NCI-H2227 (cell line): Measurements from ENCODE around the gene TMEM198.
A peak's percentile ranks its signal among the peaks of the same experiment; 100 is the strongest.

Experiments used
- DNase-seq: peaks from one replicate; lab custom pipeline; 2025; ENCODE audit not compliant: unreplicated experiment; lab: John Stamatoyannopoulos, UW

Gene TMEM198

GRCh38 chr2:219508971-219509779 lies 34.7 kb upstream of the TMEM198 start:
- DNase-seq = peak; percentile 84

- DNase-seq = peak; percentile 78
Measured at GRCh38 chr2:219509780-219510511, 33.9 kb upstream of the TMEM198 start.

GRCh38 chr2:219510512-219511135 lies 33.2 kb upstream of the TMEM198 start:
- no peak for DNase-seq

- peak; percentile 58 for DNase-seq
Measured at GRCh38 chr2:219511547-219512325, 32.1 kb upstream of the TMEM198 start.

GRCh38 chr2:219512524-219513216 lies 31.2 kb upstream of the TMEM198 start:
- peak; percentile 30 for DNase-seq

GRCh38 chr2:219513787-219514186 lies 30.0 kb upstream of the TMEM198 start:
- no peak for DNase-seq

- peak; percentile 65 for DNase-seq
Measured at GRCh38 chr2:219514196-219514761, 29.5 kb upstream of the TMEM198 start, which contains the start of gene ASIC4. Gene ASIC4 (plus strand): TSS chr2:219514482. CDS start chr2:219514725, 243 bp downstream.

- no peak for DNase-seq
Measured at GRCh38 chr2:219514836-219515235, 29.0 kb upstream of the TMEM198 start.

GRCh38 chr2:219515874-219516629 lies 27.8 kb upstream of the TMEM198 start:
- DNase-seq = no peak

- DNase-seq = no peak
Measured at GRCh38 chr2:219516888-219517287, 26.9 kb upstream of the TMEM198 start.

GRCh38 chr2:219517954-219518778 lies 25.7 kb upstream of the TMEM198 start:
- DNase-seq = no peak

GRCh38 chr2:219519526-219519916 lies 24.3 kb upstream of the TMEM198 start:
- no peak for DNase-seq

GRCh38 chr2:219520079-219520478 lies 23.7 kb upstream of the TMEM198 start:
- DNase-seq = no peak

- peak; percentile 65 for DNase-seq
Measured at GRCh38 chr2:219521066-219521880, 22.6 kb upstream of the TMEM198 start.

- DNase-seq = peak; percentile 72
Measured at GRCh38 chr2:219522111-219523030, 21.5 kb upstream of the TMEM198 start.

- DNase-seq = peak; percentile 60
Measured at GRCh38 chr2:219523031-219523671, 20.7 kb upstream of the TMEM198 start.
